CD4-positive, alpha-beta T cell treated with Interleukin-10 for 1 hour (primary cell): ENCODE measurements around the gene CCDC121.

Experiments used
- DNase-seq: peaks from one replicate; pipeline ENCODE4 v3.0.0-alpha.2; 2020

The CCDC121 gene, protein sequence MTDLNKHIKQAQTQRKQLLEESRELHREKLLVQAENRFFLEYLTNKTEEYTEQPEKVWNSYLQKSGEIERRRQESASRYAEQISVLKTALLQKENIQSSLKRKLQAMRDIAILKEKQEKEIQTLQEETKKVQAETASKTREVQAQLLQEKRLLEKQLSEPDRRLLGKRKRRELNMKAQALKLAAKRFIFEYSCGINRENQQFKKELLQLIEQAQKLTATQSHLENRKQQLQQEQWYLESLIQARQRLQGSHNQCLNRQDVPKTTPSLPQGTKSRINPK

GRCh38 chr2:27628767-27629709, at the start of gene CCDC121, which contains the start of gene GPN1:
Gene CCDC121 (minus strand): TSS chr2:27629012. CDS start chr2:27627799, 1,213 bp downstream.
Gene GPN1 (plus strand): TSS chr2:27629050. CDS start chr2:27629059, 9 bp downstream.
- peak; percentile 93 for DNase-seq

DNA sequence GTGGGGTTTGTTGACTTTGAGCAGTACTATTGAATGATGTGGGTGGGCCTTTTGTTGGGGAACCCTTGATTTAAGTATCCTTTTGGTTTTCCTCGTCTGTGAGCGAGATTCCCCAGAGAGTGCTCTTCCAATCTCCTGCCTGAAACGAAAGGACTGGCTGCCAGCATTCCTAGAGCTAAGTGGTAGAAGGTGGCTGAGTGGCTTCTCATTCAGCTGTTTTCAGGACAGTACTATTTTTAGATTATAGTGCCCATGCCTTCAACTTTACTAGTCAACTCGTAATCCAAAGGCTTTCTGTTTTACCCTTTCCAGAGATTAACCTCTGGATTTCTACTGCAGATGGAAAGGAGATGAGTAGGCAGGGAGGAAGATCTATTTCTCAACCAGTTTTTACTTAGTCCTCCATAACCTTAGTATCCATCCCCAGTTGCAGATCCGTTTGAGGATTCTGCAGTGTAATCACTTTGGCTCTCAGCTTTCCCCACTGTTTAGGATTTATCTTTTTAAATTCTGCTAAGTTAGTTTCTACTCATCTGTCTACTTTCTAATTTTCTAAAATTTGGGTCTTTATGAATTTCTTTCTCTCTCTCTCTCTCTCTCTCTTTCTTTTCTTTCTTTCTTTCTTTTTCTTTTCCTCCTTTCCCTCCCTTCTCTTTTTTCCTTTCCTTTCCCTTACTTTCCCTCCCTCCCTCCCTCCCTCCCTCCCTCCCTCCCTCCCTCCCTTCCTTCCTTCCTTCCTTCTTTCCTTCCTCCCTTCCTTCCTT, 44.1 kb upstream of the CCDC121 start:
- DNase-seq, result no peak

GRCh38 chr2:27671235-27671634, 42.4 kb upstream of the CCDC121 start:
- no peak for DNase-seq

GRCh38 chr2:27667446-27667845, 38.6 kb upstream of the CCDC121 start:
- no peak for DNase-seq

- no peak for DNase-seq
Observed at GRCh38 chr2:27664622-27665363, 36.0 kb upstream of the CCDC121 start.

DNA sequence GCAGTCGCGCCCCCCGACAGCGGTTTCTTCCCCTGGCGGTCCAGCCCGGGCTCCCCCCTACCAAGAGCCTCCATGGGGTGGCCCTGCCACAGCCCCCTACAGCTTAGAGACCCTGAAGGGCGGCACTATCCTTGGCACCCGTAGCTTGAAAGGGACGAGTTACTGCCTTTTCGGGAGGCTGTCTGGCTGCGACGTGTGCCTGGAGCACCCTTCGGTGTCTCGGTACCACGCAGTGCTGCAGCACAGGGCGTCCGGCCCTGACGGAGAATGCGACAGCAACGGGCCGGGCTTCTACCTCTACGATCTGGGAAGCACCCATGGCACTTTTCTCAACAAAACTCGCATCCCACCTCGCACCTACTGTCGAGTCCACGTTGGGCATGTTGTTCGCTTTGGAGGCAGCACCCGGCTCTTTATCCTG, 35.4 kb upstream of the CCDC121 start:
- no peak for DNase-seq

DNA sequence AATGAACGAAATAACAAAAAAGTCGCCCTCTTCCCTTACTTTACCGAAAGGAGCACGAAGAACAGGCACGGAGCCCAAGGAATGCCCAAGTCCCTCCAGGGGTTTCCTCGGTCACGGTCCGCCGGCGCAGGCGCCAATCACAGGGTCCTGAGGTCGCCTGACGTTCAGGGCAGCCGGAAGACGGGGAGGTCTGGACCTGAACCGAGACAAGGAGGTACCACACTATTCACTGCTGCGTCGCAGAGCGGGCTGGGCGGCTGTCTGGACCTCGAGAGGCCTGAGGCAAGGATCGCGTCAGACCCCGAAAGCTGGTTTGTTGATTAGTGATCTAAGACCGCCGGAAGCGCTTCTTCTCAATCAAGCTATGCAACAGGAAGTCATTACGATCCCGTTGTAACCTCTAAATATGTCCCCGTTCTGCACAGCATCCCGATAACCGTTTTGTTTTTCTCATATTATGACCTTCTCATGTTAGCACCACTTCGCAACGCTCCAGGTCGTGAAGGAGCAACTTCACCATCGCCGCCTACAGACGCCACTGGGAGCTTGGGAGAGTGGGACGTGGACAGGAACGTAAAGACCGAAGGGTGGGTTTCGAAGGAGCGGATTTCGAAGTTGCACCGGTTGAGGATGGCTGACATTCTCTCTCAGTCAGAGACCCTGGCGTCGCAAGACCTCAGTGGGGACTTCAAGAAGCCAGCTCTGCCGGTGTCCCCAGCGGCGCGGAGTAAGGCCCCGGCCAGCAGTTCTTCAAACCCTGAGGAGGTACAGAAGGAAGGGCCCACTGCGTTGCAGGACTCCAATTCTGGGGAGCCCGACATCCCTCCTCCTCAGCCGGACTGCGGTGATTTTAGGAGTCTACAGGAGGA, 34.7 kb upstream of the CCDC121 start, which contains the start of the genes SLC4A1AP and SUPT7L:
Gene SLC4A1AP, plus strand, starts transcription at position 605 of the 869 bp plus-strand sequence. Its CDS starts 26 bp downstream, at position 631.
Gene SUPT7L, minus strand, starts transcription at position 330 of the 869 bp plus-strand sequence. CDS start 1,422 bp downstream, outside the sequence.
- DNase-seq, result peak; percentile 83

DNA sequence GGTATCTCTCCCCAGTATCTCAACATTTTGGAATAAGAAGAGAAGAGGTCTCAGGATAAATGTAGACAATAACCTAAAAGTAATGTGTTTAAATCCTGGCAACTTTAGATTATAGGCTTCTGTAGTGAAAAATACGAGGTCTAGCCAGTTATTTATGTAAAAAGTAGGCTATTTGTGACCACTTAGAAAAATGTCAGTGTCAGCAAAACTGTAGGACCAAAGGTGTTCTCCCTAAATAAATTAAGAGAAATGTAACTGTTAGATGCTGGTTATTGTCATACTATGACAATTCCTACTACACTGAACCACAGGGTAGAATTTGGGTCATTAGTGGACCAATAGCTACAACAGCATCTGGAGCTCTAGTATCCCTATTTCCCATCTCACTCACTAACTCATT, 32.6 kb upstream of the CCDC121 start:
- DNase-seq, result no peak

DNA sequence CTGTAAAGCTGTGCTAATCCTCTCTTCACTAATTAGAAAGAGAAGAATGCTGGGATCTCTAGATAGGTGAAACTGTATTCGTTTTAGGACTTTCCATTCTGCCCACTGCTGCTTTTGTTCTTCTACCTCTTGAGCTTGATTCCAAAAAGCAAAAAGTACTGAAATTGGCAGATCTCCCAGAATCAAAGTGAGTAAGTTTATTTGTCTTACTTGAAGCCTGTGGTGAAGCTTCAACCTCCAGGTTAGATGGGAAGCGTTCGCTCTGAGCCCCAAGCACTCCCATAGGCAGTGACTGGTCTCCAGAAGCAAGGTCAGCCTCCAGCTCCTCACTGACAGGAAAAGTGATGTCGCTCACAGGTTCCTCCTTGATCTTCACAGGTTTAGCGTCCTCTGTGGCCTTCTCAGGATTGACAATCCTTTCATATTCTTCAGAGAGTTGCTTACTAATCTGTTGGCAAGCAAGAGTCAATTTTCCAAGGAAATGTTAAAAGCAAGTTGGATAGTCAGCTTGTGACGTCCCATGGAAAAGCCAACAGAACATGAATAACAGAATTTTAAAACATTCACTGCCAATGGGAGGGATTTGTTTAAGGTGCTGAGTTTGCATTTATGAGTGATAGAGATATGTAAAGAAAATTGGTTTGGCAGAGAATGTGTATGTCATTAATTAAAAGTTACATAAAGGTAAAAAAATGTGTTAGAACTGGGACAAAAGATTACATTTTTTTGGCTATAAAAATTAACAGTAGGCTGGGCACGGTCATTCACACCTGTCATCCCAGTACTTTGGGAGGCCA, 26.5 kb upstream of the CCDC121 start:
- DNase-seq, result no peak

- DNase-seq, result no peak
Observed at GRCh38 chr2:27653397-27653796, 24.6 kb upstream of the CCDC121 start.

GRCh38 chr2:27652790-27653189, 24.0 kb upstream of the CCDC121 start:
- no peak for DNase-seq

- no peak for DNase-seq
Observed at GRCh38 chr2:27652341-27652740, 23.5 kb upstream of the CCDC121 start.

DNA sequence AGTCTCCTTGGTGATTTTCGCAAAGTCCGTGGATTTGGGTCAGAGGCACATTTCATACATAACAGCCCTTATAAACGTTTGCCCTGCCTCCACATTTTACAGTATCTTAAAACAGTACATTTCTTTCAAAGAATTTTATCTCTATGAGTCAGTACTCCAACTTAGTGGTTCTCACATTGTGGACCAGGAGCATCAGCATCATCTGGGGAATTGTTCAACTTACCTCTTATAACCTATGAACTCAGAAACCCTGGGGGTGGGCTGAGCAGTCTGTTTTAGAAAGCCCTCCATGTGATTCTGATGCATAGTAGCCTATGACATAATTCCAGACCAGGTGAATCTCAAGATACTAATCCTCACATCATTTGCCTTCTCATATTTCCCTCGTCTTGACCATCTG, 22.2 kb upstream of the CCDC121 start:
- no peak for DNase-seq

GRCh38 chr2:27647737-27648136, 18.9 kb upstream of the CCDC121 start:
- DNase-seq, result no peak

DNA sequence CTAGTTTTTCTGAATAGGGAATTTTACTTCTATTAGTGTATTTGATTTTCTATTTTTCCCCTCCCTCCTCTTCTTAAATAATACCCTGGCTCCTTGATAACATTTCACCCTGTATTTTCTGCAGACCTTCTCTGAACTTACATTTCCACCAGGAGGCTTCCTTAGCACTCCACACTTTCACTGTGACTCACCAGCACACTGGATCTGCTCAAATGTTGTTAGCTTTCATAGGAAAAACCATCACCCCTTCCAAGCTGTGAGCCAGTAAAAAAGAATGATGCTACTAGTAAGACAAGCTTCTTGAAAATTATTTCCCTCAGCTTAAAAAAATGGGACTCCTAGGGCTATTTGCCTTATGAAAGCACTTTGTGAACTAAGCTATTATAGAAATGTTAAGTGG, 18.5 kb upstream of the CCDC121 start:
- DNase-seq, result no peak

DNA sequence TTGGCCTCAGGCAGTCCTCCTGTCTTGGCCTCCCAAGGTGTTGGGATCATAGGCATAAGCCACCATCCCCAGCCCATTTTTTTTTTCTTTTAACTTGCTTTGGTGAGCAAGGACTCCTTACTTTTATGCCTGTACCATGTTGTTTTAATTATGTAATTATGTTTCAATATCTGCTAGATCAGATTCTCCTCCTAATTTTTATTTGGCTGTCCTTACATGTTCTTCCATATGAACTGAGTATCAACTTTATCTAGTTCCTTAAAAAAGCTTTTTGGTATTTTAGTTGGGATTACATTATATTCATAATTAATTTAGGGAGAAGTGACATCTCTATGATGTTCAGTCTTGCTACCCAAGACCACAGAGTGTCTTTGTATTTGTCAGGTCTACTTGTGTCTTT, 16.4 kb upstream of the CCDC121 start:
- no peak for DNase-seq

GRCh38 chr2:27640722-27641245, 12.0 kb upstream of the CCDC121 start:
- DNase-seq, result no peak

- DNase-seq, result no peak
Observed at GRCh38 chr2:27638709-27639108, 9.9 kb upstream of the CCDC121 start.

GRCh38 chr2:27638037-27638637, 9.3 kb upstream of the CCDC121 start:
- DNase-seq, result no peak

- DNase-seq, result no peak
Observed at GRCh38 chr2:27636766-27637165, 8.0 kb upstream of the CCDC121 start.
